Endothelial cell of umbilical vein (primary cell): ENCODE measurements around the gene AQP12B. TPM values are rescaled to one million over a fixed set of nuclear protein-coding genes. Genes with fewer than 3 reads are reported as not detected.

Experiments
- BruUV-seq: library from RNA; stranded (reverse); fragments of 400-500 nt; replicated peaks from 2 replicates; lab custom pipeline; 2021; lab: Mats Ljungman, UMichigan
- CTCF ChIA-PET: fragments of 300-600, 350-600 bp; sonication (Branson Sonifier 250); formaldehyde crosslinking; loops from one replicate; lab custom pipeline; 2021; ENCODE audit warnings: antibody characterized with exemption, inconsistent platforms; lab: Charles Lee
- POLR2A ChIA-PET: fragments of 300-600, 350-600 bp; sonication (Branson Sonifier 250); formaldehyde crosslinking; loops from one replicate; lab custom pipeline; 2021; ENCODE audit warnings: antibody characterized with exemption, inconsistent platforms; lab: Charles Lee
- DNase-seq: peaks from one replicate; pipeline ENCODE4 v3.0.0-alpha.2; 2011; ENCODE audit warnings: low read depth, low spot score
- FAIRE-seq: peaks from 2 replicates; lab custom pipeline; 2011; peaks lifted over from hg19 to GRCh38; lab: Jason Lieb, UNC
- H2AFZ ChIP-seq: 2 replicates; pipeline ENCODE4 v1.6.0; 2012; ENCODE audit warnings: low read depth, low read length, control low read depth, inconsistent platforms
- H3K27ac ChIP-seq: 2 replicates; pipeline ENCODE4 v1.5.1; 2011; ENCODE audit warnings: low read depth, mild to moderate bottlenecking, control low read depth, low read length, moderate library complexity; ENCODE audit not compliant: insufficient read depth
- H3K27me3 ChIP-seq, 2 experiments: 2 replicates each; pipeline versions ENCODE4 v1.6.0 to v1.6.1; 2011; ENCODE audit warnings: low read length in 2 of 2, mixed read lengths in 1 of 2; ENCODE audit not compliant: control insufficient read depth in 2 of 2, insufficient read depth in 2 of 2
- H3K36me3 ChIP-seq, 2 experiments: 2 replicates in 1 of 2; 3 replicates in 1 of 2; pipeline ENCODE4 v1.5.1; 2011; ENCODE audit warnings: low read length in 2 of 2, mild to moderate bottlenecking in 1 of 2, moderate library complexity in 1 of 2; ENCODE audit not compliant: control insufficient read depth in 2 of 2, insufficient read depth in 2 of 2; ENCODE audit errors: extremely low read depth in 1 of 2
- H3K4me1 ChIP-seq: 3 replicates; pipeline ENCODE4 v1.5.1; 2011; ENCODE audit warnings: mild to moderate bottlenecking, low read length; ENCODE audit not compliant: control insufficient read depth, insufficient read depth; ENCODE audit errors: extremely low read depth
- H3K4me2 ChIP-seq: 2 replicates; pipeline ENCODE4 v1.6.1; 2011; ENCODE audit warnings: low read length, control low read depth, mixed read lengths; ENCODE audit not compliant: insufficient read depth
- H3K4me3 ChIP-seq, 3 experiments: fragments of 200-600 bp in 1 of 3; sonication (generic), shearing (Covaris generic) in 1 of 3; replicated peaks in 1 of 3; 2 replicates each; pipeline ENCODE4 v1.5.1; 2011 to 2016; ENCODE audit warnings: control low read depth in 3 of 3, low read length in 3 of 3, mild to moderate bottlenecking in 2 of 3, inconsistent platforms in 1 of 3, low read depth in 1 of 3, moderate library complexity in 1 of 3; ENCODE audit not compliant: insufficient read depth in 1 of 3
- H3K79me2 ChIP-seq: 2 replicates; pipeline ENCODE4 v1.6.0; 2012; ENCODE audit warnings: low read length, inconsistent platforms; ENCODE audit not compliant: control insufficient read depth, insufficient read depth
- H3K9ac ChIP-seq: replicated peaks from 2 replicates; pipeline ENCODE3; 2011; ENCODE audit warnings: low read length, control low read depth; ENCODE audit not compliant: insufficient read depth; ENCODE audit errors: extremely low read depth
- H3K9me1 ChIP-seq: replicated peaks from 3 replicates; pipeline ENCODE4 v1.6.0; 2011; ENCODE audit warnings: mild to moderate bottlenecking, low read length; ENCODE audit not compliant: control insufficient read depth, insufficient read depth; ENCODE audit errors: extremely low read depth
- H3K9me3 ChIP-seq: replicated peaks from 2 replicates; pipeline ENCODE4 v1.5.1; 2012; ENCODE audit warnings: low read length, inconsistent platforms; ENCODE audit not compliant: control insufficient read depth, insufficient read depth
- H4K20me1 ChIP-seq: replicated peaks from 2 replicates; pipeline ENCODE3; 2011; ENCODE audit warnings: mild to moderate bottlenecking, low read length; ENCODE audit not compliant: control insufficient read depth, insufficient read depth; ENCODE audit errors: extremely low read depth
- EZH2 ChIP-seq: IDR thresholded peaks from 2 replicates; pipeline ENCODE4 v1.6.1; 2012; ENCODE audit warnings: borderline replicate concordance, low read depth, mild to moderate bottlenecking, moderate library complexity, low read length, inconsistent platforms; ENCODE audit not compliant: severe bottlenecking
- FOS ChIP-seq: IDR thresholded peaks from 2 replicates; pipeline ENCODE4 v1.6.1; 2011; ENCODE audit warnings: mild to moderate bottlenecking, low read length, moderate library complexity, borderline replicate concordance; ENCODE audit not compliant: insufficient read depth
- GATA2 ChIP-seq: IDR thresholded peaks from 2 replicates; pipeline ENCODE4 v1.7.0; 2011; ENCODE audit warnings: low read depth, mild to moderate bottlenecking, moderate library complexity, mixed read lengths, low read length; ENCODE audit not compliant: insufficient read length, insufficient read depth
- JUN ChIP-seq: IDR thresholded peaks from 2 replicates; pipeline ENCODE4 v1.6.1; 2011; ENCODE audit warnings: borderline replicate concordance, low read depth; ENCODE audit not compliant: insufficient read length, insufficient read depth
- MYC ChIP-seq: IDR thresholded peaks from one replicate; pipeline ENCODE4 v1.6.1; 2011; ENCODE audit warnings: mild to moderate bottlenecking, low read depth, low read length
- POLR2A ChIP-seq: IDR thresholded peaks from 2 replicates; pipeline ENCODE4 v1.6.1; 2012; ENCODE audit warnings: low read depth, mild to moderate bottlenecking, control low read depth, low read length
- POLR2AphosphoS5 ChIP-seq: IDR thresholded peaks from 2 replicates; pipeline ENCODE4 v1.6.1; 2012; ENCODE audit warnings: low read depth, mild to moderate bottlenecking, control low read depth, low read length, moderate library complexity; ENCODE audit not compliant: insufficient read depth
- dilution Hi-C: fragments of 300-500 bp; cut with MboI; formaldehyde crosslinking; loops from one replicate; pipeline ENCODE4 v1.15.0; 2019; ENCODE audit warnings: low sequenced_read_pairs; ENCODE audit not compliant: extremely low pct_ligation_motif_present
- intact Hi-C: fragments of 100-400 bp; cut with micrococcal nuclease; formaldehyde crosslinking; loops from one replicate; pipeline ENCODE4 v1.10.0; 2022
- polyA plus RNA-seq, 4 experiments: library from polyadenylated mRNA; depleted of rRNA in 3 of 4; stranded (reverse) in 3 of 4; unstranded in 1 of 4; fragments of >200 nt; gene quantifications; 2 replicates each; pipeline versions ENCODE4 v1.2.1 to v1.2.3, GENCODE V29; 2011 to 2012; ENCODE audit warnings: missing spikeins in 1 of 4
- total RNA-seq: library from RNA; stranded (reverse); gene quantifications from 2 replicates; pipeline ENCODE4 v1.2.3, GENCODE V29; 2021
- TF ChIP-seq, protein P1 (sequence below): IDR thresholded peaks from 2 replicates; pipeline ENCODE4 v1.6.1; 2011; ENCODE audit not compliant: insufficient read depth, insufficient read length

AQP12B gene
- total and polyA plus RNA-seq, 2 donors (not counting 3 experiments of a cell fraction or from before 2014, with no cell fraction given): not detected

DNA sequence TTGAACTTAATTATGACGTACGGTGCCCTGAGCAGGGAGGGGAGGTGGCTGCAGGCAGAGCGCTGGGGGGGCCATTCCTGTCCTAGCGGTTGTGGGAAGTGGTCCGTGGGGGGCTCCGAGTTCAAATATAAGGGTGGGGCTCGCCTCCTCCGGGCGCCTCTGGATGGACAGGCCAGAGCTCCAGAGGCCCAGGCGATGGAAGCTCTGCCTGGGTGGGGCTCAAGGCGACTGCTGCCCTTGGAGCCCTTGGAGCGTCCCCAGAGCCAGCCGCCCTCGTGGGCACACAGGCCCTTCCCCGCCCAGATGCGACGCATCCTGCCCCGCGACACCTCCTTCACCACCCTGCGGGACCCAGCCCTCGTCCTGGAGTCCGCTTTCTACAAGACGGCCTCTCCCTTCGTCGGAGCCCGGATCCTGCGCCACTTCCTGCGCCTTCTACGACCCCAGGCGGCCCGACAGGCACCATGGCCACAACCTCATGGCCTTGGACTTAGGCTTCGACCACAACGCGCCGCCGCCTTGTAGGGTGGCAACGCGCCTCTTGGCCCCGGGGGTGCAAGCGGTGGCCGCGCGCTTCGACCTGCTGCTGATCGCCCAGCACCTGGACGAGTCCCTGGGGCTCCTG is 10.5 kb downstream of the AQP12B start:
- no peak overlapping the region for H3K4me2 ChIP-seq
- ChIA-PET POLR2A (no interaction called here), CTCF (interaction anchor here (1.4 kb wide), 1 partner anchor 168 kb away, joined by 3 read pairs; no protein-coding TSS in a partner anchor)
- no TSS peak for BruUV-seq
- FAIRE-seq: no peak
- no peak for DNase-seq
- H3K79me2 ChIP-seq: no peaks in the 10 kb centered on the region
- H3K4me3 ChIP-seq: no peak overlapping the region
- H3K36me3 ChIP-seq: no peaks in the 10 kb centered on the region
- H3K9me3 ChIP-seq: no peaks in the 10 kb centered on the region
- no peak overlapping the region for H2AFZ ChIP-seq
- no peaks in the 10 kb centered on the region for H3K4me1 ChIP-seq
- dilution Hi-C loops: no loop called here
- H3K9me1 ChIP-seq: no peaks in the 10 kb centered on the region
- TF ChIP-seq MYC: no peak
- no peak for TF ChIP-seq FOS
- no peak for TF ChIP-seq POLR2AphosphoS5
- TF ChIP-seq JUN: no peak
- no peak for TF ChIP-seq EZH2
- no peak overlapping the region for H3K9ac ChIP-seq
- peaks cover 2 to 7% of the 10 kb centered on the region in 2 experiments for H3K27me3 ChIP-seq
- intact Hi-C loops: no loop called here
- H3K27ac ChIP-seq: no peak overlapping the region
- H4K20me1 ChIP-seq: no peaks in the 10 kb centered on the region

DNA sequence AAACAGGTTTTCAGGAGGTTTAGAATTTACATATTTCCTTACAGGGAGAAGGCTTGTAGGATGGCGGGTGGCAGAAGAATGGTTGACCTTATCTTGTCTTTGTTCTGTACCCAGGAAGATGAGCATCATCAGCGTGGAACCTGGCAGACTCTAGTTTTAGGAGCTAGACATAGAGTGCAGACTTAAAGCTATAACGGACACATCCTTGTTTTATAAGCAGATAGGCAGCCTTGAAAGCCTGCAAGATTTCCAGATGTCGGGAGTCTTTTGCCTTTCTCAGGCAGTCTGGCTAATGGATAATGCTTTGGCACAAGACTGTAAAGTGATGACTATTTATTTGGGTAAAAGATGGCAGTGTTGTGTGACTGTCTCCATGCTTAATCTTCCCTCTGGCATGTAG is 11.7 kb downstream of the AQP12B start:
- H3K79me2 ChIP-seq: no peaks in the 10 kb centered on the region
- peaks cover 5 to 10% of the 10 kb centered on the region in 2 experiments for H3K27me3 ChIP-seq
- no TSS peak for BruUV-seq
- no peaks in the 10 kb centered on the region for H3K36me3 ChIP-seq
- TF ChIP-seq GATA2 (no peak), FOS (no peak), POLR2AphosphoS5 (no peak), POLR2A (no peak), MYC (no peak), EZH2 (no peak)
- TF ChIP-seq, protein P1, sequence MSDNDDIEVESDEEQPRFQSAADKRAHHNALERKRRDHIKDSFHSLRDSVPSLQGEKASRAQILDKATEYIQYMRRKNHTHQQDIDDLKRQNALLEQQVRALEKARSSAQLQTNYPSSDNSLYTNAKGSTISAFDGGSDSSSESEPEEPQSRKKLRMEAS: no peak
- no peaks in the 10 kb centered on the region for H4K20me1 ChIP-seq
- CTCF ChIA-PET: interaction anchor here (1.4 kb wide), 1 partner anchor 170 kb away, joined by 3 read pairs; no protein-coding TSS in a partner anchor
- intact Hi-C loops (no loop called here), dilution Hi-C loops (no loop called here)
- no peaks in the 10 kb centered on the region for H3K4me1 ChIP-seq
- no peak for FAIRE-seq
- no peaks in the 10 kb centered on the region for H3K9me3 ChIP-seq
- DNase-seq: no peak
- POLR2A ChIA-PET: no interaction called here
- no peak overlapping the region for H3K9ac ChIP-seq
- no peak overlapping the region for H3K4me3 ChIP-seq
- no peak overlapping the region for H2AFZ ChIP-seq
- no peak overlapping the region for H3K27ac ChIP-seq
- no peaks in the 10 kb centered on the region for H3K9me1 ChIP-seq
- no peak overlapping the region for H3K4me2 ChIP-seq
